IPS-15b (cell line): Measurements from ENCODE around the gene KIF5C.

ENCODE experiments used
- H3K27me3 ChIP-seq: one replicate; pipeline ENCODE4 v1.6.1; 2013; ENCODE audit warnings: low read length; ENCODE audit not compliant: control insufficient read depth, insufficient read depth
- H3K36me3 ChIP-seq: one replicate; pipeline ENCODE4 v1.6.1; 2013; ENCODE audit warnings: low read length; ENCODE audit not compliant: control insufficient read depth, insufficient read depth
- H3K4me1 ChIP-seq: one replicate; pipeline ENCODE4 v1.6.1; 2013; ENCODE audit warnings: mild to moderate bottlenecking, low read length; ENCODE audit not compliant: control insufficient read depth, insufficient read depth
- H3K4me3 ChIP-seq: one replicate; pipeline ENCODE4 v1.5.1; 2013; ENCODE audit warnings: low read depth, low read length
- H3K9ac ChIP-seq: one replicate; pipeline ENCODE4 v1.6.1; 2013; ENCODE audit warnings: low read depth, mild to moderate bottlenecking, low read length
- H3K9me3 ChIP-seq: one replicate; pipeline ENCODE4 v1.6.1; 2013; ENCODE audit warnings: mild to moderate bottlenecking, low read length; ENCODE audit not compliant: control insufficient read depth, insufficient read depth

Gene KIF5C

DNA sequence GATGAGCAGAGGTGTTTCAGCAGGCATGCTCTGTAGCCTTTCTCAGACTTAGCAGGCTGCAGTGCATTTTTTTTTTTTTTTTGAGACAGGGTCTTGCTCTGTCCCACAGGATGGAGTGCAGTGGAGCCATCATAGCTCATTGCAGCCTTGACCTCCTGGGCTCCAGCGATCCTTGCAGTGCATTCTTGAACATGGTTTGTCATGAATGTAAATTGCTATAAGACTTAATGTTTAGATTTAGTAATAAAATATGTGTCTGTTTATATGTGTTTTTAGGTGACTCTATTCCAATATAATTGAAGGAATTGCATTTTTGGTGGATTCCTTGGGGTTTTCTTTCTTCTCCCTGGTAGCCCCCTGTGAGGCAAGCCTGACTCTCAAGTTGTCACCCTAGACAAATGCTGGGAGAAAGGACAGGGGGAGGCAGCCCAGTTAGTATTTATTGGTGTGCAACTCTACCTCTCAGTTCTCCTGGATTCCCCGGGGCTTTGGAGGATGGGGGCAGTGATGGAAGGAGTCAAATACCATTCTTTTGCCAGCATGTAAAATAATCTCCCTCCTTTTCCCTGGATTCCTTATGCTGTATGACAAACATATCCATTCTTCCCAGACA, 186.2 kb downstream of the KIF5C start:
- Histone ChIP-seq H3K36me3 (no peaks in the 10 kb centered on the region), H3K4me1 (no peaks in the 10 kb centered on the region), H3K27me3 (no peaks in the 10 kb centered on the region), H3K9ac (no peak overlapping the region), H3K9me3 (no peaks in the 10 kb centered on the region), H3K4me3 (no peak overlapping the region)

DNA sequence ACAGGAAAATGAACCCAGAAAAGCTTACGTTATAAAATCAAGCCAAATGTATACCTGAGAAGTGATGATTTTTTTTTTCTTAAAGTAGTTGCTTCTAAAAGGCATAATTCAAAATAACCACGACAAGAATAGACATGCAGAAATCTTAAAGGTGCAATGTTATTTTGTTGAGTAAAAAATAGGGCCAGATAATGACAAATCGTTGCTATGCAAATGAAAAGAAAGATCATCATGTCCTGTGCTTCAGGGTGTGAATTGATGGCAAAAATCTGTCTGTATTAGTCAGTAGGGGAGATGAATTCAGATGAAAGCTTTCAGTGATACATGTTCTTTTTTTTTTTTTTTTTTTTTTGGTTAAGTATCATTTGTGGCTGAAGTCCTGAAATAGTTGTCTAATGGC, 187.5 kb downstream of the KIF5C start:
- Histone ChIP-seq H3K4me3 (no peak overlapping the region), H3K27me3 (no peaks in the 10 kb centered on the region), H3K36me3 (no peaks in the 10 kb centered on the region), H3K9ac (no peak overlapping the region), H3K4me1 (no peaks in the 10 kb centered on the region), H3K9me3 (no peaks in the 10 kb centered on the region)

DNA sequence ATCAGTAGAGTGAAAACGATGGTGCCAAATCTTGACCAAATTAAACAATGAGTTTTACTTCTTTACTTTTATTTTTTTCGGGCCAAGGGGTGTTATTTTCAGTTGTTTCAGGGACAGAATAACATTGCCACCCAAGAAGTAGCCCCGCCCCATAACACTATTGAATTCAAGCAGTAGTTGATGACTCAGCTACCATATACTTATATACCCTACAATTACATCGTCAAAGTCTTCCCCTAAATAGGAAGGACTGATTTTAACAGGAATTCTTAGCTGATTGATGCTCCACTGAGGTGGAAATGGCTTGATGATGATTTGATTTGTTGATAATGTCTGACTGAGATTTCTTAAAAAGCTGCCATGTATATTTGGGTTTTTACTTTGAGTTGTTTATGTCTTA, 188.2 kb downstream of the KIF5C start:
- Histone ChIP-seq H3K27me3 (no peaks in the 10 kb centered on the region), H3K4me1 (no peaks in the 10 kb centered on the region), H3K9ac (no peak overlapping the region), H3K9me3 (no peaks in the 10 kb centered on the region), H3K4me3 (no peak overlapping the region), H3K36me3 (no peaks in the 10 kb centered on the region)

DNA sequence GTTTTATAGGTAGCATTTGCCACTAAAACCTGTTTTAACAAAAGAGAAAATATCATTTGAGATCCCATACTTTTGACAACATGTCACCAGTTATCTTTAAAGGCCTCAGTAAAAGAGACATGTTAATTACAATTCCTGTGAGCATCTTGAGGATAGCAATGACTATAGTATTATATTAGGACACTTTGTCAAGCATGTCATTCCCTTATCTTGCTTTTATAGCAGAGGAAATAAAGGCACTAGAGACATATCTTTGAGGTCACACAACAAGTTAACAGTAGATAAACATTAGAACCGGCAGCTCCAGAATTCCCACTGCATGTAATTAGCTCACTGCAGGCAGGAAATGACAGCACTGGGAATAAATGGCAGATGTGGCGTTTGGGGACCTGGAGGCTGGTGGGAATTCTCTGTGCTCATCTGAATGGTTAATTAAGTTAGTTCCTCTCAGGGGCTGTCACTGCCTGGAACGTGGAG, 189.4 kb downstream of the KIF5C start:
- no peaks in the 10 kb centered on the region for H3K9me3 ChIP-seq
- no peak overlapping the region for H3K4me3 ChIP-seq
- no peaks in the 10 kb centered on the region for H3K4me1 ChIP-seq
- no peaks in the 10 kb centered on the region for H3K36me3 ChIP-seq
- H3K9ac ChIP-seq = no peak overlapping the region
- H3K27me3 ChIP-seq = no peaks in the 10 kb centered on the region

DNA sequence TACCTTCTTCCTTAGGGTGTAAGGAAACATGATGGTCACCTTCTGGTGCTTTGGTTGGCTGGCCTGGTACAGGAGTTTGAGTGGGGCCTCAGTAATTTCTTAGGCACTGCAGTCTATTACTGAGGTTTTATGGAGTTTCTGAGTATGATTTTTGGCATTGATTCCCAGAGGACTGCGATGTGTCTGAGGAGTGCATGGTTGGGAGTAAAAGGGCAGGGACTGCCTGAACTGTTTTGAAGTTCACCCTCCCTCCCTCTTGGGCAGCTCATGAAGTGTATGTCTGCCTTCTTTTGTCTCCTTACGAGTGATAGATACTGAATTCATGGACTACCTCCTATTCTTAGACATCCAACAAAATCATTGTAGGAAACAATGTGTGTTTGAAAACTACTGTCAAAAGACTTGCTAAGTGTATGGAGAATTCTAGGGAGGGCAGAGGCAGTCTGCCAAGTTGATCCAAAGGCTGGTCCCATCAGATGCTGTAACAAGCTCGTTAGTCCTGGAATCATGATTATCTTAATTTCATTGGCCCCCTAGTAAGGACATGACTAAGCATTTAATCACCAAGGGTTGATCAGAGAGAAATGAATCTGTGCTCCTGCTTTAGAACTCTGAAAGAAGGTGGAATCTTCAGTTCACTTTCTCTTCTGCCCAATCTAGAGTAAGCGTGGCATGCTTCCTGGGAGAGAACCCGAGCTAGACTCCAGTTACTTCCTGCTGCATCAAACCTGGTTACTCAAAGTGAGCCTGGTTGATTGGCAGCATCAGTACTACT, 190.0 kb downstream of the KIF5C start:
- Histone ChIP-seq H3K4me1 (no peaks in the 10 kb centered on the region), H3K36me3 (no peaks in the 10 kb centered on the region), H3K27me3 (no peaks in the 10 kb centered on the region), H3K9ac (no peak overlapping the region), H3K9me3 (no peaks in the 10 kb centered on the region), H3K4me3 (no peak overlapping the region)

DNA sequence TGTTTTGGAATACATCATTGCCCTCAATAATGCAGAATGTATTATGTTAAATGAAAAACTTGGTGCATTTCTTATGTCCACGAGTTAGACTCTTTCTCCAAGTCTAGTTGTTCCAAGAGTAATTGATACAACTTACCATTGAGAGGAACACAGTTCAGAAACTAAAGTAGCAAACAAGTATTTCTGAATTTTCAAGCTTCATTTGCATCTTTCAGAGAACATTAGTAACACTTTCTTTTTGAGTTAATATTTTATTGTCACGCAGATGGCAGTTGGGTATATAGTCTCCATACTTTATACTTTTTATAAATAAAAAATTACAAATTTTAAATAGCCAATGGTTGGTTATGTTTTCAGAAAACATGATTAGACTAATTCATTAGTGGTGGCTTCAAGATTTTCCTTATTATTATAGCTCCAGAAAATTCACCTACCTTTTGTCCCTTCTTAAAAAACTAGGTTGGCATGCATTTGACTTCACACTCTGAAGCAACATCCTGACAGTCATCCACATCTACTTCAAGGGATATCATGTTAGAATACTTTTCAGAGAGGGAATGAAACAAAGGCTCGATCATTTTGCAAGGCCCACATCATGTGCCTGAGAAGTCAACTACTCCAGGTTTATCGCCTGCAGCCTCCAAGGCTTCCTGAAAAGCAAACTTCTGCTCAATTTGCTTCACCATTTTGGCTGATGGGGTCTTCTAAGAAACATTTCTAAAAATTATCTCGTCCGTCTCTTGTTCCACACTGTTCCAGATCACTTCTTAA, 193.4 kb downstream of the KIF5C start:
- H3K9ac ChIP-seq = no peak overlapping the region

DNA sequence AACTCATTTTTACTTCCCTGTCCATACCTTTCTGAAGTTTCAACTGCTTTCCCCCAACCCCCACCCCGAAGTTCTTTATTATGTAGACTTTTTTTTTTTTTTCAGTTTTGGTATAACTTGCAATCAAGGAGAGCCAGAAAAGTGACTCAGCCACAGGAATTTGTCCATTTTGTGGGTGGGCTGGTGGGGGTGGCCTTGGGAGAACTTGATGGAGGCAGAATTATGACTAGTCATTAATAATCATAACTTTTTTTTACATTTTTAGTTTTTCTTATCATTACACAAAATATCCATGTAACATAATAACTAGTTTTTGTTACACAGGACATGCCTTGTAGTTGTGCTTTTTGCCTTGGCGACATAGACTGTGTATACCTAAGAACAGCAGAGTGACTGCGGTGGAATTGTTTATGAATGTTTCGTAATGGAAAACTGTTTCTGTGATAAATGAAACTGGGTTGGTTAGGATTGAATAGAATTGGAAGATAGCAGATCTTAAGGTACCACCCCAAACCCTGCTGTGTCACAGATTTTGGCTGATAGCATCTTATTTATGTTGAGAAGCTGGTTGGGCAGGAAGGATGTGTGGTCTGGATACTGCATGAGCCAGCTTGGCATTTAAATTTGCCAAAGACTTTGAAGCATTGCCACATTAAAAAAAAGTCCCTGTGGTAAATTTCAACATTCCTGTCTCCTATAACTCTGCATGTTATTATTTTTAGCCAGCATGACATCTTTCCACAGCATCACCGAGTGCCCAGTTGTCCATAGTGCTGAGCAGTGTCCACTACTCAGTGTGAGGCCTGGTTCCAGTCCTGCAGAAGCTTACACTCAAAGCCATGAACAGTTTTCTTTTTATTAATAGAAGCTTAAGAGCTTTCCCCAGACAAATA, 194.2 kb downstream of the KIF5C start:
- H3K36me3 ChIP-seq = no peaks in the 10 kb centered on the region
- H3K9ac ChIP-seq = no peak overlapping the region
- no peaks in the 10 kb centered on the region for H3K27me3 ChIP-seq
- no peaks in the 10 kb centered on the region for H3K9me3 ChIP-seq
- H3K4me1 ChIP-seq = peaks cover 2% of the 10 kb centered on the region
- no peak overlapping the region for H3K4me3 ChIP-seq

More for the DNA sequence above, 193.4 kb downstream of the KIF5C start:
- Histone ChIP-seq H3K9me3 (no peaks in the 10 kb centered on the region), H3K4me3 (no peak overlapping the region), H3K27me3 (no peaks in the 10 kb centered on the region), H3K36me3 (no peaks in the 10 kb centered on the region), H3K4me1 (peaks cover 2% of the 10 kb centered on the region)

DNA sequence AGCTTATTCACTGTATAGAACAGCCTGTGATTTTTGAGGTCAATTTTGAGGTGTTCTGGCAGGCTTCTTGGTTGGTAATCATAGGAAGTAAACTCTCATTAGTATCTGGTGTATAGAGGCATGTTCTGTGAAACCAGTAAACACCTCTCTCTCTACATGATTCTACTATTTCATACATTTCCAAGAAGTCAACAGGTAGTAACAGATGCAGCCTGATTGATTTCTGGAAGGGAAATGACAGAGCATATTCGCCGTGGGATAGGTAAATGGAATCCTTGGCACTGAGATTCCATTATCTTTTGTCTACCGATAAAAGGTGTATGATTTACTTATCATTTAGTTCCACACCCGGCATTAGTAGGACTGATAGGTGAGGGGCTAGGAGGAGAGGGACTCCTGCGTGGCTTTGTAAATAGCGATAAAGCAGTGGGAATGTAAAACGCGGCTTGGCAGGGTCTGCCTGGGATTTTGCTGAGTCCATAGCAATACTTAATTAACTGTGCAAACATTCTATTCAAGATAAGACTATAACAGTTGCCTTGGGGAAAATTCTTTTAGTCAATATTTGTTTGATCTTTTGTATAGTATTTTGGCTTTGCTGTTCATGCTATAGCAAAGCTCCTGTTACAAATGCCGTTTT, 195.8 kb downstream of the KIF5C start:
- no peak overlapping the region for H3K4me3 ChIP-seq
- no peaks in the 10 kb centered on the region for H3K9me3 ChIP-seq
- no peak overlapping the region for H3K9ac ChIP-seq
- H3K36me3 ChIP-seq = no peaks in the 10 kb centered on the region
- H3K27me3 ChIP-seq = no peaks in the 10 kb centered on the region
- peaks cover 2% of the 10 kb centered on the region for H3K4me1 ChIP-seq

DNA sequence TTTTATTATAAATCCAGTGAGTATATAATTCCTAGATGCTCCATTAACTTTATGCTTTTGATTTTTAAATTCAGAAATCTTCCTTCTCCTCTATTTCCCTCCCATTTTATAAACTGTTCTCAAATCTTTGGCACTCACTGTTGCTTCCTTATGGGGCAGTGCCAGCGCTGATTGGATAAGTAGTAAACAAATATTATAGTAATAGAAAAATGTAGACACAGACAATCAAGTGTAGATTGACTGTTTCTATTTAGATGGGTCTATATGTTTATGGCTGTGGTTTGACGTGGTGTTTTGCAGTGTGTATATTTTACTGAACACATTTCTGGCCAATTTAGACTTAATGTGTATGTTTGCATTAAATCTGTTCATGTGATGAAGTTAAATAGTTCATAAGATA, 200.1 kb downstream of the KIF5C start:
- no peak overlapping the region for H3K9ac ChIP-seq
- H3K4me1 ChIP-seq = peaks cover 15% of the 10 kb centered on the region
- H3K4me3 ChIP-seq = no peak overlapping the region
- H3K36me3 ChIP-seq = no peaks in the 10 kb centered on the region
- no peaks in the 10 kb centered on the region for H3K9me3 ChIP-seq
- no peaks in the 10 kb centered on the region for H3K27me3 ChIP-seq

DNA sequence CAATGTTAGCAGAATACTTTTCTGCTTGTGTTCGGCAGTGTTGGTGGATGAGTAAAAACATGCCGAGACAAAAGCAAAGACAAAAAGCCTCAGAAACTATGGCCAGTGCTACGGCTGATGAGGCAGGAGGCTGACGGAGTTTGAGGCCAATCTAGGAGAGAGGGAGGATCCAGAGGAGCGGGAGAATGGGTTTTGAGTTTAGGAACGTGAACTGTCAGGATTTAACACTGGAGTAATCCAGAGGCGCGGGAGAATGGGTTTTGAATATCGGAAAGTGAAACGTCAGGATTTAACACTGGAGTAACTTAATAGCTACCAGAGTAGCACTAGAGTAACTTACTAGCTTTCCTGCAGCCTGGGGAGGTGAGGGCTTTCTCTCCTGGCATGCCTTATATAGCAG, 200.8 kb downstream of the KIF5C start:
- no peak overlapping the region for H3K9ac ChIP-seq
- H3K4me3 ChIP-seq = no peak overlapping the region
- H3K27me3 ChIP-seq = no peaks in the 10 kb centered on the region
- peaks cover 15% of the 10 kb centered on the region for H3K4me1 ChIP-seq
- H3K9me3 ChIP-seq = no peaks in the 10 kb centered on the region
- H3K36me3 ChIP-seq = no peaks in the 10 kb centered on the region
